Choroid plexus epithelial cell (primary cell): ENCODE results near the gene TSPO2.

ENCODE experiments used
- DNase-seq: peaks from one replicate; pipeline ENCODE4 v3.0.0-alpha.2; 2010; ENCODE audit warnings: low read depth
- H3K4me3 ChIP-seq: 2 replicates; pipeline ENCODE4 v1.5.1; 2011; ENCODE audit warnings: low read depth, mild to moderate bottlenecking, control low read depth, low read length, moderate library complexity
- CTCF ChIP-seq: conservative IDR thresholded peaks from 2 replicates; pipeline ENCODE4 v1.5.1; 2011; ENCODE audit warnings: low read depth, mild to moderate bottlenecking, control low read depth, inconsistent platforms, low read length, moderate library complexity

TSPO2 gene

GRCh38 chr6:41042226-41043055, at the start of gene TSPO2:
Gene TSPO2, plus strand, starts transcription at chr6:41042467. Its CDS starts 519 bp downstream, at chr6:41042986.
- no peak for TF ChIP-seq CTCF
- DNase-seq = no peak
- no peak within 1 kb of the TSS for H3K4me3 ChIP-seq

GRCh38 chr6:40992746-40993145, 49.5 kb upstream of the TSPO2 start:
- no peak for TF ChIP-seq CTCF
- H3K4me3 ChIP-seq = no peak overlapping the region
- DNase-seq = no peak

- DNase-seq = peak; percentile 29
- peak; percentile 3 for TF ChIP-seq CTCF
- no peak overlapping the region for H3K4me3 ChIP-seq
These were observed 45.6 kb upstream of the TSPO2 start for GRCh38 chr6:40996591-40997233.

- DNase-seq = peak; percentile 79
- H3K4me3 ChIP-seq = no peak overlapping the region
- TF ChIP-seq CTCF = no peak
These were observed 44.9 kb upstream of the TSPO2 start for GRCh38 chr6:40997234-40997957.

- TF ChIP-seq CTCF = no peak
- DNase-seq = no peak
- no peak overlapping the region for H3K4me3 ChIP-seq
These were observed 43.6 kb upstream of the TSPO2 start for GRCh38 chr6:40998661-40999060.

GRCh38 chr6:40999569-40999968, 42.7 kb upstream of the TSPO2 start:
- no peak overlapping the region for H3K4me3 ChIP-seq
- DNase-seq = peak; percentile 39
- TF ChIP-seq CTCF = peak; percentile 40
